Vagina (tissue), 2 donors: Measurements from ENCODE around the gene CDK15.

Source experiments
- POLR2A ChIP-seq, 2 donors: fragments of 450-650 bp; IDR thresholded peaks; one replicate each; pipeline ENCODE4 v1.6.1; 2017; ENCODE audit warnings: antibody characterized with exemption in 2 of 2, mild to moderate bottlenecking in 2 of 2, moderate library complexity in 2 of 2
- POLR2AphosphoS5 ChIP-seq, 2 donors: sonication (generic); formaldehyde crosslinking; IDR thresholded peaks; one replicate each; pipeline ENCODE4 v1.9.0; 2017; ENCODE audit warnings: antibody characterized with exemption in 2 of 2, mild to moderate bottlenecking in 2 of 2, low read depth in 1 of 2; ENCODE audit not compliant: insufficient read depth in 1 of 2
- TF ChIP-seq, protein P1 (sequence below), 3 experiments: fragments of 450-650 bp in 2 of 3; fragments of 200-600 bp in 1 of 3; sonication (generic) in 1 of 3; IDR thresholded peaks; one replicate each; pipeline ENCODE4 v1.5.1; 2017 to 2019; ENCODE audit warnings: antibody characterized with exemption in 3 of 3, mild to moderate bottlenecking in 2 of 3, moderate library complexity in 2 of 3

DNA sequence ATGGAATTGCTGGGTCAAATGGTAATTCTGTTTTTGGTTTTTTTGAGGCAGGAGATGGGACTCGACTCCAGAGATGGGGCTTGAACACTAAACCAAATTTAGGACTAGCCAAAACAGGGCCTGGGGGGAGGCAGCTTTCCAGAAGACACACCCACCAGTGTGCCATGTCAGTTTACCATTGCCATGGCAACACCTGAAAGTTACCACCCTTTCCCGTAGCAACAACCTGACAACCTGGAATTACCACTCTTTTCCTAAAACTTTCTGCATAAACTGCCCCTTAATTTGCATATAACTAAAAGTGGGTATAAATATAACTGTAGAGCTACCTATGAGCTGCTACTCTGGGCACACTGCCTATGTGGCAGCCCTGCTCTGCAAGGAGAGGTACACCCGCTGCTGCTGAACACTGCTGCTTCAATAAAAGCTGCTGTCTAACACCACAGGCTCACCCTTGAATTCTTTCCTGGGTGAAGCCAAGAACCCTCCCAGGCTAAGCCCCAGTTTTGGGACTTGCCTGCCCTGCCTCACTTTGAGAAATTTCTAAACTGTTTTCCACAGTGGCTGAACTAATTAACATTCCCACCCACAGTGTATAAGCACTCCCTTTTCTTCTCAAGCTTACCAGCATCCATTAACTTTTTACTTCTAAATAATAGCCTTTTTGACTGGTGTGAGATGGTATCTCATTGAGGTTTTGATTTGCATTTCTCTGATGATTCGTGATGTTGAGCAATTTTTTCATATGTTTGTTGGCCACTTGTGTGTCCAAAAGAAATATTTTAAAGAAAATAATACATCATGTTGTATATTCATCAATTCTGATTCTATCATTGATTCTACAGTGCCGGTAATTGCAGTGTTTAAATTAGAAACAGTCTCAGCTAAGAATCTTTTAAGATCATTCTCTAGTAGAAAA is 10.6 kb downstream of the CDK15 start:
- TF ChIP-seq, protein P1, sequence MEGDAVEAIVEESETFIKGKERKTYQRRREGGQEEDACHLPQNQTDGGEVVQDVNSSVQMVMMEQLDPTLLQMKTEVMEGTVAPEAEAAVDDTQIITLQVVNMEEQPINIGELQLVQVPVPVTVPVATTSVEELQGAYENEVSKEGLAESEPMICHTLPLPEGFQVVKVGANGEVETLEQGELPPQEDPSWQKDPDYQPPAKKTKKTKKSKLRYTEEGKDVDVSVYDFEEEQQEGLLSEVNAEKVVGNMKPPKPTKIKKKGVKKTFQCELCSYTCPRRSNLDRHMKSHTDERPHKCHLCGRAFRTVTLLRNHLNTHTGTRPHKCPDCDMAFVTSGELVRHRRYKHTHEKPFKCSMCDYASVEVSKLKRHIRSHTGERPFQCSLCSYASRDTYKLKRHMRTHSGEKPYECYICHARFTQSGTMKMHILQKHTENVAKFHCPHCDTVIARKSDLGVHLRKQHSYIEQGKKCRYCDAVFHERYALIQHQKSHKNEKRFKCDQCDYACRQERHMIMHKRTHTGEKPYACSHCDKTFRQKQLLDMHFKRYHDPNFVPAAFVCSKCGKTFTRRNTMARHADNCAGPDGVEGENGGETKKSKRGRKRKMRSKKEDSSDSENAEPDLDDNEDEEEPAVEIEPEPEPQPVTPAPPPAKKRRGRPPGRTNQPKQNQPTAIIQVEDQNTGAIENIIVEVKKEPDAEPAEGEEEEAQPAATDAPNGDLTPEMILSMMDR (IDR thresholded peaks at IDR 0.05): no peak
- TF ChIP-seq POLR2A (IDR thresholded peaks at IDR 0.05) (no peak), POLR2AphosphoS5 (IDR thresholded peaks at IDR 0.05; ENCODE audit: insufficient read depth in 1 of 2, low read depth in 1 of 2) (no peak)
